ENCODE data around the gene GPX4.

- TF ChIP-seq CTCF (IDR thresholded peaks at IDR 0.05) (no peak), POLR2A (IDR thresholded peaks at IDR 0.05) (peak in 1 of 2 donors; percentile 2)
These were observed 51.8 kb downstream of the GPX4 start for GRCh38 chr19:1155352-1156304.

All from thyroid gland (tissue), 4 donors.